ENCODE measurements around the gene EPHA5. TPM values are rescaled to one million over a fixed set of nuclear protein-coding genes. Genes with fewer than 3 reads are reported as not detected.

Gene EPHA5
- total RNA-seq, 3 donors from 2014 or later (not counting 1 experiment from before 2014, with no cell fraction given): not detected

- no CpG with 5 or more reads among the region's 1 CpG for WGBS (ENCODE audit: insufficient coverage)
- no peaks in the 10 kb centered on the region for H3K36me3 ChIP-seq (ENCODE audit: control insufficient read depth, insufficient read depth, low read length)
- H3K27ac Mint-ChIP-seq: no peak overlapping the region
- peaks cover 7 to 12% of the 10 kb centered on the region in 2 donors for H3K9me3 Mint-ChIP-seq
- H3K4me3 ChIP-seq (ENCODE audit: low read length): no peak overlapping the region
- DNase-seq (no peak), ATAC-seq (no peak)
- no peaks in the 10 kb centered on the region for H3K27me3 ChIP-seq (ENCODE audit: control insufficient read depth, insufficient read depth, low read length)
- H3K9me3 ChIP-seq (ENCODE audit: control insufficient read depth, insufficient read depth, low read length): no peaks in the 10 kb centered on the region
- H3K27me3 Mint-ChIP-seq (ENCODE audit: low read depth in 2 of 2): no peaks in the 10 kb centered on the region
- no peaks in the 10 kb centered on the region for H3K4me1 ChIP-seq (ENCODE audit: control insufficient read depth, insufficient read depth, low read length)
- intact Hi-C loops (cut with micrococcal nuclease): no loop called here
- H3K4me3 Mint-ChIP-seq: no peak overlapping the region
- TF ChIP-seq, protein P1, sequence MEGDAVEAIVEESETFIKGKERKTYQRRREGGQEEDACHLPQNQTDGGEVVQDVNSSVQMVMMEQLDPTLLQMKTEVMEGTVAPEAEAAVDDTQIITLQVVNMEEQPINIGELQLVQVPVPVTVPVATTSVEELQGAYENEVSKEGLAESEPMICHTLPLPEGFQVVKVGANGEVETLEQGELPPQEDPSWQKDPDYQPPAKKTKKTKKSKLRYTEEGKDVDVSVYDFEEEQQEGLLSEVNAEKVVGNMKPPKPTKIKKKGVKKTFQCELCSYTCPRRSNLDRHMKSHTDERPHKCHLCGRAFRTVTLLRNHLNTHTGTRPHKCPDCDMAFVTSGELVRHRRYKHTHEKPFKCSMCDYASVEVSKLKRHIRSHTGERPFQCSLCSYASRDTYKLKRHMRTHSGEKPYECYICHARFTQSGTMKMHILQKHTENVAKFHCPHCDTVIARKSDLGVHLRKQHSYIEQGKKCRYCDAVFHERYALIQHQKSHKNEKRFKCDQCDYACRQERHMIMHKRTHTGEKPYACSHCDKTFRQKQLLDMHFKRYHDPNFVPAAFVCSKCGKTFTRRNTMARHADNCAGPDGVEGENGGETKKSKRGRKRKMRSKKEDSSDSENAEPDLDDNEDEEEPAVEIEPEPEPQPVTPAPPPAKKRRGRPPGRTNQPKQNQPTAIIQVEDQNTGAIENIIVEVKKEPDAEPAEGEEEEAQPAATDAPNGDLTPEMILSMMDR (IDR thresholded peaks at IDR 0.05): no peak
- no peaks in the 10 kb centered on the region for H3K4me1 Mint-ChIP-seq
- no peaks in the 10 kb centered on the region for H3K36me3 Mint-ChIP-seq
- H3K27ac ChIP-seq (ENCODE audit: low read length): no peak overlapping the region
These were observed 52.9 kb downstream of the EPHA5 start for GRCh38 chr4:65617416-65617815.

- H3K4me1 Mint-ChIP-seq: no peaks in the 10 kb centered on the region
- no peaks in the 10 kb centered on the region for H3K36me3 Mint-ChIP-seq
- no peaks in the 10 kb centered on the region for H3K4me1 ChIP-seq (ENCODE audit: control insufficient read depth, insufficient read depth, low read length)
- intact Hi-C loops (cut with micrococcal nuclease): no loop called here
- H3K9me3 ChIP-seq (ENCODE audit: control insufficient read depth, insufficient read depth, low read length): no peaks in the 10 kb centered on the region
- peaks cover 2 to 3% of the 10 kb centered on the region in 2 donors for H3K9me3 Mint-ChIP-seq
- no peaks in the 10 kb centered on the region for H3K27me3 Mint-ChIP-seq (ENCODE audit: low read depth in 2 of 2)
- H3K4me3 ChIP-seq (ENCODE audit: low read length): no peak overlapping the region
- ATAC-seq (no peak), DNase-seq (no peak)
- no peak overlapping the region for H3K4me3 Mint-ChIP-seq
- H3K27me3 ChIP-seq (ENCODE audit: control insufficient read depth, insufficient read depth, low read length): no peaks in the 10 kb centered on the region
- no peak overlapping the region for H3K27ac Mint-ChIP-seq
- H3K36me3 ChIP-seq (ENCODE audit: control insufficient read depth, insufficient read depth, low read length): no peaks in the 10 kb centered on the region
- no CpG with 5 or more reads among the region's 1 CpG for WGBS (ENCODE audit: insufficient coverage)
- H3K27ac ChIP-seq (ENCODE audit: low read length): no peak overlapping the region
- TF ChIP-seq, protein P1 (IDR thresholded peaks at IDR 0.05): no peak
These were observed 65.8 kb downstream of the EPHA5 start for GRCh38 chr4:65604515-65604914.

GRCh38 chr4:65600656-65601055 lies 69.6 kb downstream of the EPHA5 start:
- Mint-ChIP-seq H3K9me3 (peaks cover 9 to 10% of the 10 kb centered on the region in 2 donors), H3K36me3 (no peaks in the 10 kb centered on the region), H3K27me3 (ENCODE audit: low read depth in 2 of 2) (no peaks in the 10 kb centered on the region), H3K4me3 (no peak overlapping the region), H3K4me1 (no peaks in the 10 kb centered on the region), H3K27ac (no peak overlapping the region)
- DNase-seq (no peak), ATAC-seq (no peak)
- no peaks in the 10 kb centered on the region for H3K9me3 ChIP-seq (ENCODE audit: control insufficient read depth, insufficient read depth, low read length)
- H3K27ac ChIP-seq (ENCODE audit: low read length): no peak overlapping the region
- 56% methylated on average over 3 of the region's 3 CpGs for whole genome bisulfite sequencing (ENCODE audit: insufficient coverage)
- H3K4me3 ChIP-seq (ENCODE audit: low read length): no peak overlapping the region
- intact Hi-C loops (cut with micrococcal nuclease): no loop called here
- H3K4me1 ChIP-seq (ENCODE audit: control insufficient read depth, insufficient read depth, low read length): no peaks in the 10 kb centered on the region
- TF ChIP-seq, protein P1 (IDR thresholded peaks at IDR 0.05): no peak
- no peaks in the 10 kb centered on the region for H3K36me3 ChIP-seq (ENCODE audit: control insufficient read depth, insufficient read depth, low read length)
- no peaks in the 10 kb centered on the region for H3K27me3 ChIP-seq (ENCODE audit: control insufficient read depth, insufficient read depth, low read length)

DNA sequence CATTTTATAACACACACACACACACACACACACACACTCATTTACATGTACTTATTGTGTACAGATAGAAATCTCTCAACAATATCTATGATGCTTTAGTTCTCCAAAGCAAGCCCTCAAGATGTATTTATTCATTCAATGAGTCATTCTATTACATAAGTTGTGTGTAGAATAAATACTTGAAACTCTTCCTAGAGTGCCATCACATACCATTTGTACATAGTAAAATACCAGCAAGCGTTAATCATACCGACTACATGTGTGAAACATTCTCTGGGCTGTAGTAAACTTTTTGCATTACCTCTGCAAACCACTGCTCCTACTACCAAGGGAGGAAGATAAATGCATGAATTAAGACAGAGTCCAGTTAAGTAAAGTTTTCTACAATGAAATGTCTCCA lies 70.9 kb downstream of the EPHA5 start:
- Mint-ChIP-seq H3K4me3 (no peak overlapping the region), H3K27ac (no peak overlapping the region), H3K9me3 (peaks cover 6 to 8% of the 10 kb centered on the region in 2 donors), H3K4me1 (no peaks in the 10 kb centered on the region), H3K36me3 (no peaks in the 10 kb centered on the region), H3K27me3 (ENCODE audit: low read depth in 2 of 2) (no peaks in the 10 kb centered on the region)
- H3K36me3 ChIP-seq (ENCODE audit: control insufficient read depth, insufficient read depth, low read length): no peaks in the 10 kb centered on the region
- TF ChIP-seq, protein P1 (IDR thresholded peaks at IDR 0.05): no peak
- DNase-seq (no peak), ATAC-seq (no peak)
- H3K4me3 ChIP-seq (ENCODE audit: low read length): no peak overlapping the region
- H3K4me1 ChIP-seq (ENCODE audit: control insufficient read depth, insufficient read depth, low read length): no peaks in the 10 kb centered on the region
- H3K9me3 ChIP-seq (ENCODE audit: control insufficient read depth, insufficient read depth, low read length): no peaks in the 10 kb centered on the region
- WGBS (ENCODE audit: insufficient coverage): no CpG with 5 or more reads among the region's 2 CpGs
- H3K27ac ChIP-seq (ENCODE audit: low read length): no peak overlapping the region
- intact Hi-C loops (cut with micrococcal nuclease): no loop called here
- H3K27me3 ChIP-seq (ENCODE audit: control insufficient read depth, insufficient read depth, low read length): no peaks in the 10 kb centered on the region
